Endothelial cell of umbilical vein (primary cell): ENCODE results near the gene DPP9. TPM values are rescaled to one million over a fixed set of nuclear protein-coding genes. Genes with fewer than 3 reads are reported as not detected.

Experiments
- BruUV-seq: library from RNA; stranded (reverse); fragments of 400-500 nt; replicated peaks from 2 replicates; lab custom pipeline; 2021; lab: Mats Ljungman, UMichigan
- CTCF ChIA-PET: fragments of 300-600, 350-600 bp; sonication (Branson Sonifier 250); formaldehyde crosslinking; loops from one replicate; lab custom pipeline; 2021; ENCODE audit warnings: antibody characterized with exemption, inconsistent platforms; lab: Charles Lee
- POLR2A ChIA-PET: fragments of 300-600, 350-600 bp; sonication (Branson Sonifier 250); formaldehyde crosslinking; loops from one replicate; lab custom pipeline; 2021; ENCODE audit warnings: antibody characterized with exemption, inconsistent platforms; lab: Charles Lee
- DNase-seq: peaks from one replicate; pipeline ENCODE4 v3.0.0-alpha.2; 2011; ENCODE audit warnings: low read depth, low spot score
- FAIRE-seq: peaks from 2 replicates; lab custom pipeline; 2011; peaks lifted over from hg19 to GRCh38; lab: Jason Lieb, UNC
- H2AFZ ChIP-seq: 2 replicates; pipeline ENCODE4 v1.6.0; 2012; ENCODE audit warnings: low read depth, low read length, control low read depth, inconsistent platforms
- H3K27ac ChIP-seq: 2 replicates; pipeline ENCODE4 v1.5.1; 2011; ENCODE audit warnings: low read depth, mild to moderate bottlenecking, control low read depth, low read length, moderate library complexity; ENCODE audit not compliant: insufficient read depth
- H3K27me3 ChIP-seq, 2 experiments: 2 replicates each; pipeline versions ENCODE4 v1.6.0 to v1.6.1; 2011; ENCODE audit warnings: low read length in 2 of 2, mixed read lengths in 1 of 2; ENCODE audit not compliant: control insufficient read depth in 2 of 2, insufficient read depth in 2 of 2
- H3K36me3 ChIP-seq, 2 experiments: 2 replicates in 1 of 2; 3 replicates in 1 of 2; pipeline ENCODE4 v1.5.1; 2011; ENCODE audit warnings: low read length in 2 of 2, mild to moderate bottlenecking in 1 of 2, moderate library complexity in 1 of 2; ENCODE audit not compliant: control insufficient read depth in 2 of 2, insufficient read depth in 2 of 2; ENCODE audit errors: extremely low read depth in 1 of 2
- H3K4me1 ChIP-seq: 3 replicates; pipeline ENCODE4 v1.5.1; 2011; ENCODE audit warnings: mild to moderate bottlenecking, low read length; ENCODE audit not compliant: control insufficient read depth, insufficient read depth; ENCODE audit errors: extremely low read depth
- H3K4me2 ChIP-seq: 2 replicates; pipeline ENCODE4 v1.6.1; 2011; ENCODE audit warnings: low read length, control low read depth, mixed read lengths; ENCODE audit not compliant: insufficient read depth
- H3K4me3 ChIP-seq, 3 experiments: fragments of 200-600 bp in 1 of 3; sonication (generic), shearing (Covaris generic) in 1 of 3; replicated peaks in 1 of 3; 2 replicates each; pipeline ENCODE4 v1.5.1; 2011 to 2016; ENCODE audit warnings: control low read depth in 3 of 3, low read length in 3 of 3, mild to moderate bottlenecking in 2 of 3, inconsistent platforms in 1 of 3, low read depth in 1 of 3, moderate library complexity in 1 of 3; ENCODE audit not compliant: insufficient read depth in 1 of 3
- H3K79me2 ChIP-seq: 2 replicates; pipeline ENCODE4 v1.6.0; 2012; ENCODE audit warnings: low read length, inconsistent platforms; ENCODE audit not compliant: control insufficient read depth, insufficient read depth
- H3K9ac ChIP-seq: replicated peaks from 2 replicates; pipeline ENCODE3; 2011; ENCODE audit warnings: low read length, control low read depth; ENCODE audit not compliant: insufficient read depth; ENCODE audit errors: extremely low read depth
- H3K9me1 ChIP-seq: replicated peaks from 3 replicates; pipeline ENCODE4 v1.6.0; 2011; ENCODE audit warnings: mild to moderate bottlenecking, low read length; ENCODE audit not compliant: control insufficient read depth, insufficient read depth; ENCODE audit errors: extremely low read depth
- H3K9me3 ChIP-seq: replicated peaks from 2 replicates; pipeline ENCODE4 v1.5.1; 2012; ENCODE audit warnings: low read length, inconsistent platforms; ENCODE audit not compliant: control insufficient read depth, insufficient read depth
- H4K20me1 ChIP-seq: replicated peaks from 2 replicates; pipeline ENCODE3; 2011; ENCODE audit warnings: mild to moderate bottlenecking, low read length; ENCODE audit not compliant: control insufficient read depth, insufficient read depth; ENCODE audit errors: extremely low read depth
- CTCF ChIP-seq, 2 donors: IDR thresholded peaks; 1 replicate in 1 of 2; 2 replicates in 1 of 2; pipeline ENCODE4 v1.5.1; 2011; ENCODE audit warnings: low read length in 2 of 2, mild to moderate bottlenecking in 2 of 2, moderate library complexity in 2 of 2, control low read depth in 1 of 2, inconsistent platforms in 1 of 2, low read depth in 1 of 2; ENCODE audit not compliant: insufficient read depth in 1 of 2; ENCODE audit errors: extremely low read depth in 1 of 2
- EZH2 ChIP-seq: IDR thresholded peaks from 2 replicates; pipeline ENCODE4 v1.6.1; 2012; ENCODE audit warnings: borderline replicate concordance, low read depth, mild to moderate bottlenecking, moderate library complexity, low read length, inconsistent platforms; ENCODE audit not compliant: severe bottlenecking
- FOS ChIP-seq: IDR thresholded peaks from 2 replicates; pipeline ENCODE4 v1.6.1; 2011; ENCODE audit warnings: mild to moderate bottlenecking, low read length, moderate library complexity, borderline replicate concordance; ENCODE audit not compliant: insufficient read depth
- GATA2 ChIP-seq: IDR thresholded peaks from 2 replicates; pipeline ENCODE4 v1.7.0; 2011; ENCODE audit warnings: low read depth, mild to moderate bottlenecking, moderate library complexity, mixed read lengths, low read length; ENCODE audit not compliant: insufficient read length, insufficient read depth
- JUN ChIP-seq: IDR thresholded peaks from 2 replicates; pipeline ENCODE4 v1.6.1; 2011; ENCODE audit warnings: borderline replicate concordance, low read depth; ENCODE audit not compliant: insufficient read length, insufficient read depth
- MAX ChIP-seq: IDR thresholded peaks from 2 replicates; pipeline ENCODE4 v1.6.1; 2011; ENCODE audit not compliant: insufficient read depth, insufficient read length
- MYC ChIP-seq: IDR thresholded peaks from one replicate; pipeline ENCODE4 v1.6.1; 2011; ENCODE audit warnings: mild to moderate bottlenecking, low read depth, low read length
- POLR2A ChIP-seq: IDR thresholded peaks from 2 replicates; pipeline ENCODE4 v1.6.1; 2012; ENCODE audit warnings: low read depth, mild to moderate bottlenecking, control low read depth, low read length
- POLR2AphosphoS5 ChIP-seq: IDR thresholded peaks from 2 replicates; pipeline ENCODE4 v1.6.1; 2012; ENCODE audit warnings: low read depth, mild to moderate bottlenecking, control low read depth, low read length, moderate library complexity; ENCODE audit not compliant: insufficient read depth
- dilution Hi-C: fragments of 300-500 bp; cut with MboI; formaldehyde crosslinking; loops from one replicate; pipeline ENCODE4 v1.15.0; 2019; ENCODE audit warnings: low sequenced_read_pairs; ENCODE audit not compliant: extremely low pct_ligation_motif_present
- intact Hi-C: fragments of 100-400 bp; cut with micrococcal nuclease; formaldehyde crosslinking; loops from one replicate; pipeline ENCODE4 v1.10.0; 2022
- polyA plus RNA-seq, 4 experiments: library from polyadenylated mRNA; depleted of rRNA in 3 of 4; stranded (reverse) in 3 of 4; unstranded in 1 of 4; fragments of >200 nt; gene quantifications; 2 replicates each; pipeline versions ENCODE4 v1.2.1 to v1.2.3, GENCODE V29; 2011 to 2012; ENCODE audit warnings: missing spikeins in 1 of 4
- total RNA-seq: library from RNA; stranded (reverse); gene quantifications from 2 replicates; pipeline ENCODE4 v1.2.3, GENCODE V29; 2021

The DPP9 gene
- total and polyA plus RNA-seq, 2 donors (not counting 3 experiments of a cell fraction or from before 2014, with no cell fraction given), result 31.5 to 98.0 TPM

- ChIA-PET CTCF (interaction anchor here (0.6 to 1.5 kb wide), 7 partner anchors 9 to 147 kb away, joined by 3 to 9 read pairs (median 4); partner anchors contain the start of gene DPP9), POLR2A (no interaction called here)
- Histone ChIP-seq H4K20me1 (no peaks in the 10 kb centered on the region), H3K4me2 (no peak overlapping the region), H3K9me1 (no peaks in the 10 kb centered on the region), H2AFZ (no peak overlapping the region), H3K9ac (peak overlapping the region; percentile 31), H3K4me3 (no peak overlapping the region), H3K9me3 (no peaks in the 10 kb centered on the region), H3K27me3 (no peaks in the 10 kb centered on the region), H3K79me2 (peaks cover 24% of the 10 kb centered on the region), H3K36me3 (peaks cover 16 to 51% of the 10 kb centered on the region in 2 experiments), H3K27ac (peak overlapping the region; percentile 69), H3K4me1 (peaks cover 41% of the 10 kb centered on the region)
- DNase-seq (no peak), FAIRE-seq (no peak)
- intact Hi-C loops, result loop anchor here (5.0 kb wide), 1 partner anchor 42 kb away; the partner anchor contains the start of gene MYDGF
- TF ChIP-seq POLR2AphosphoS5, result no peak
- BruUV-seq, result no TSS peak
- dilution Hi-C loops, result no loop called here
Measured at GRCh38 chr19:4714016-4714415, 9.6 kb downstream of the DPP9 start.

- H3K4me3 ChIP-seq, result no peak overlapping the region
- peaks cover 16 to 47% of the 10 kb centered on the region in 2 experiments for H3K36me3 ChIP-seq
- TF ChIP-seq FOS (peak; percentile 89), JUN (peak; percentile 75), EZH2 (no peak), POLR2A (peak; percentile 79), MYC (peak; percentile 94), CTCF (IDR thresholded peaks at IDR 0.05; ENCODE audit: extremely low read depth in 1 of 2, insufficient read depth in 1 of 2, low read depth in 1 of 2, low read length in 2 of 2) (no peak), POLR2AphosphoS5 (peak; percentile 98), MAX (peak; percentile 66), GATA2 (no peak)
- H3K27ac ChIP-seq, result peak overlapping the region; percentile 69
- FAIRE-seq (peak; percentile 99), DNase-seq (peak; percentile 94)
- intact Hi-C loops (loop anchor here (1.0 to 5.0 kb wide), 2 partner anchors 11 to 41 kb away; partner anchors contain the start of gene MYDGF), dilution Hi-C loops (no loop called here)
- no peaks in the 10 kb centered on the region for H3K9me1 ChIP-seq
- peaks cover 38% of the 10 kb centered on the region for H3K4me1 ChIP-seq
- H3K9me3 ChIP-seq, result no peaks in the 10 kb centered on the region
- POLR2A ChIA-PET, result interaction anchor here (0.5 kb wide), 1 partner anchor 755 kb away, joined by 4 read pairs; no protein-coding TSS in a partner anchor
- no peak overlapping the region for H3K4me2 ChIP-seq
- CTCF ChIA-PET, result interaction anchor here (0.6 to 1.5 kb wide), 7 partner anchors 9 to 146 kb away, joined by 3 to 9 read pairs (median 4); partner anchors contain the start of gene DPP9
- peak overlapping the region; percentile 31 for H3K9ac ChIP-seq
- no TSS peak for BruUV-seq
- no peak overlapping the region for H2AFZ ChIP-seq
- H4K20me1 ChIP-seq, result no peaks in the 10 kb centered on the region
- H3K79me2 ChIP-seq, result peaks cover 24% of the 10 kb centered on the region
- H3K27me3 ChIP-seq, result no peaks in the 10 kb centered on the region
Measured at GRCh38 chr19:4713384-4713951, 10.2 kb downstream of the DPP9 start.
